K562 (cell line): ENCODE measurements around the gene CDR2L. TPM values are rescaled to one million over a fixed set of nuclear protein-coding genes. Genes with fewer than 3 reads are reported as not detected.

ENCODE experiments used
- ARID1B ChIP-seq: fragments of 450-650 bp; IDR thresholded peaks from 2 replicates; pipeline ENCODE4 v1.6.1; 2016; ENCODE audit warnings: antibody characterized with exemption, mild to moderate bottlenecking, inconsistent platforms
- ATF3 ChIP-seq, 2 experiments: fragments of 450-650 bp in 1 of 2; sonication (generic) in 1 of 2; formaldehyde crosslinking in 1 of 2; IDR thresholded peaks in 1 of 2; conservative IDR thresholded peaks in 1 of 2; 2 replicates each; pipeline versions ENCODE4 v1.6.1 to v1.8.1; 2016 to 2023; ENCODE audit warnings: mild to moderate bottlenecking in 2 of 2, moderate library complexity in 2 of 2, inconsistent platforms in 1 of 2, missing genetic modification reagents in 1 of 2
- DDX20 ChIP-seq: fragments of 450-650 bp; IDR thresholded peaks from 2 replicates; pipeline ENCODE4 v1.6.1; 2016; ENCODE audit warnings: missing genetic modification characterization, low read depth, mild to moderate bottlenecking, missing compliant biosample characterization, moderate library complexity
- EWSR1 ChIP-seq: fragments of 450-650 bp; IDR thresholded peaks from 2 replicates; pipeline ENCODE4 v1.6.1; 2018; ENCODE audit warnings: borderline replicate concordance, mild to moderate bottlenecking, low read depth, moderate library complexity; ENCODE audit not compliant: partially characterized antibody
- FOXA1 ChIP-seq: fragments of 450-650 bp; IDR thresholded peaks from 2 replicates; pipeline ENCODE4 v1.6.1; 2016; ENCODE audit warnings: mild to moderate bottlenecking, borderline replicate concordance
- KAT7 ChIP-seq: sonication (generic); formaldehyde crosslinking; IDR thresholded peaks from 2 replicates; pipeline ENCODE4 v1.8.0; 2022; ENCODE audit warnings: missing genetic modification reagents, mild to moderate bottlenecking, borderline replicate concordance
- MCM3 ChIP-seq: fragments of 450-650 bp; IDR thresholded peaks from 2 replicates; pipeline ENCODE4 v1.6.1; 2016
- NFE2 ChIP-seq: IDR thresholded peaks from 2 replicates; pipeline ENCODE4 v1.6.1; 2014; ENCODE audit warnings: antibody characterized with exemption, low read depth
- PCBP2 ChIP-seq: fragments of 200-400 bp; formaldehyde crosslinking; IDR thresholded peaks from 2 replicates; pipeline ENCODE4 v1.6.1; 2018; ENCODE audit warnings: low read length, low read depth, mild to moderate bottlenecking, moderate library complexity; ENCODE audit not compliant: poor library complexity, severe bottlenecking
- SMARCC2 ChIP-seq: fragments of 450-650 bp; IDR thresholded peaks from 2 replicates; pipeline ENCODE4 v1.6.1; 2017; ENCODE audit warnings: antibody characterized with exemption, moderate library complexity, mild to moderate bottlenecking, low read depth
- SRSF1 ChIP-seq: fragments of 200-400 bp; formaldehyde crosslinking; IDR thresholded peaks from 2 replicates; pipeline ENCODE4 v1.6.1; 2017; ENCODE audit warnings: mild to moderate bottlenecking, low read depth, low read length, moderate library complexity
- STAT5A ChIP-seq: IDR thresholded peaks from 2 replicates; pipeline ENCODE4 v1.6.1; 2012; ENCODE audit warnings: low read length, inconsistent platforms, borderline replicate concordance
- THRB ChIP-seq: fragments of 450-650 bp; formaldehyde crosslinking; conservative IDR thresholded peaks from 2 replicates; pipeline ENCODE4 v1.4.0; 2022; ENCODE audit warnings: mild to moderate bottlenecking, missing genetic modification characterization
- ZBTB34 ChIP-seq: fragments of 250-450 bp; sonication (Bioruptor Pico); IDR thresholded peaks from 2 replicates; pipeline ENCODE4 v1.8.0; 2021; ENCODE audit warnings: mild to moderate bottlenecking, moderate library complexity
- ZFX ChIP-seq: sonication (generic); formaldehyde crosslinking; IDR thresholded peaks from 2 replicates; pipeline ENCODE4 v1.8.0; 2022; ENCODE audit warnings: mild to moderate bottlenecking, missing genetic modification reagents, moderate library complexity
- ZKSCAN1 ChIP-seq: fragments of 150-350 bp; IDR thresholded peaks from 2 replicates; pipeline ENCODE4 v1.6.1; 2016; ENCODE audit warnings: low read depth, low read length
- ZNF121 ChIP-seq: sonication (generic); formaldehyde crosslinking; conservative IDR thresholded peaks from 2 replicates; pipeline ENCODE4 v1.8.0; 2022; ENCODE audit warnings: missing genetic modification reagents
- ZNF197 ChIP-seq: fragments of 200-800 bp; sonication (Bioruptor generic); IDR thresholded peaks from 2 replicates; pipeline ENCODE4 v1.6.1; 2016; ENCODE audit warnings: low read depth, missing genetic modification characterization, missing compliant biosample characterization
- ZNF277 ChIP-seq: fragments of 250-450 bp; sonication (Bioruptor Pico); IDR thresholded peaks from 2 replicates; pipeline ENCODE4 v1.8.0; 2022; ENCODE audit warnings: inconsistent platforms, mild to moderate bottlenecking, moderate library complexity, borderline replicate concordance
- ZSCAN32 ChIP-seq: fragments of 450-650 bp; formaldehyde crosslinking; IDR thresholded peaks from 2 replicates; pipeline ENCODE4 v1.4.0; 2020; ENCODE audit warnings: mild to moderate bottlenecking, moderate library complexity
- polyA plus RNA-seq, 8 experiments: library from polyadenylated mRNA; depleted of rRNA in 4 of 8; stranded (reverse) in 5 of 8; unstranded in 3 of 8; fragments of >200 nt; fragmentation: Nextera tagmentation in 2 of 8; fragmentation: Illumina TruSeq in 1 of 8; extraction: Ambion mirVana in 2 of 8; extraction: Trizol in 1 of 8; gene quantifications; 2 replicates each; pipeline versions ENCODE4 v1.2.1 to v1.2.3, GENCODE V29; 2011 to 2014; ENCODE audit warnings: inconsistent platforms in 1 of 8, missing spikeins in 1 of 8
- total RNA-seq, 7 experiments: library from RNA; depleted of rRNA in 6 of 7; stranded (reverse); fragments of >200 nt in 6 of 7; fragmentation: Illumina TruSeq in 2 of 7; extraction: Trizol in 2 of 7; gene quantifications; 2 replicates each; pipeline versions ENCODE4 v1.2.1 to v1.2.3, GENCODE V29; 2011 to 2021; ENCODE audit warnings: low replicate concordance in 1 of 7
- TF ChIP-seq, protein P1 (sequence below): fragments of 250-450 bp; sonication (Bioruptor Pico); IDR thresholded peaks from 2 replicates; pipeline ENCODE4 v1.5.1; 2021; ENCODE audit warnings: mild to moderate bottlenecking

Gene CDR2L
- total and polyA plus RNA-seq, 9 of the 15 experiments (the other 6 are each of a cell fraction or from before 2014, with no cell fraction given), result 2.7 to 16.0 (median 7.3) TPM

DNA sequence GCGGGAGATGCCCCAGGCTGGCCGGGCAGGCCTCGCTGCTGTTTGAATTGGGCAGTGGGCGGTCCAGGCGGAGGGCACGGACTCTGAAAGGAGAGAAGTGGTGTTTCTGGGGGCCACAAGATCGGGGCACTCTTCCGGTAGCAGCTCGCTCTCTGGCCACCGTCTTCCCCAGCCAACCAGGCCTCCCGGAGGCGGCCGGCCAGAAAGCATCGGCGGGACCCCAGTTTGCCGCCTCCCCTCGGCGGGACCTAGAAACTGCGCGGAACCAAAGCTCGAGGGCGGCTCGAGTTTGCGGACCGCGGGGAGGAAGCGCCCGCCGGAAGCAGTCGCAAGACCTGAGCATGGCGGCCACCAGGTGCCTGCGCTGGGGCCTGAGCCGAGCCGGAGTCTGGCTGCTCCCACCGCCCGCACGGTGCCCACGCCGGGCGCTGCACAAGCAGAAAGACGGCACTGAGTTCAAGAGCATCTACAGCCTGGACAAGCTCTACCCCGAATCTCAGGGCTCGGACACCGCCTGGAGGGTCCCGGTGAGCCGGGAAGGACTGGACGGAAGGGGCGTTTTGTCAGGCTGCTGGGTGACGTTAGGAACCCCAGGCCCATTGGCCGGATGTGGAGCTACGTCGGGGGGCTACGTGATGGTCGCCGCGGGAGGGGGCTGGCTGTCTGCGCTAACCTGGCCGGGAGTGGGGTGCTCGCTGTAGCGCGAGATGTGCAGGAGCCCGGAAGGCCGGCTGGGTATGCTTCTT lies 25.1 kb downstream of the CDR2L start, which contains the start of gene MRPL58 (continued):
- TF ChIP-seq ZBTB34 (CRISPR knock-in tag) (no peak), MCM3 (no peak), ATF3 (IDR thresholded peaks at IDR 0.05) (no peak), ATF3 (CRISPR knock-in tag; conservative IDR thresholded peaks at IDR 0.05) (no peak; the same call in 1 of the 2 replicates), ZNF277 (CRISPR knock-in tag) (no peak), ZFX (peak; percentile 94), ZNF121 (CRISPR knock-in tag) (no peak), DDX20 (tag) (no peak), EWSR1 (no peak), FOXA1 (no peak), THRB (CRISPR knock-in tag) (no peak), ZNF197 (no peak), STAT5A (no peak; the same call in 1 of the 2 replicates), ZSCAN32 (CRISPR knock-in tag) (no peak), SRSF1 (peak; percentile 71; the same call in 1 of the 2 replicates), ARID1B (peak; percentile 49; the same call in 1 of the 2 replicates), SMARCC2 (no peak), KAT7 (no peak), NFE2 (0 out of 2 replicates have a peak, but pooled peaks have one; percentile 7), PCBP2 (no peak), ZKSCAN1 (peak; percentile 81; the same call in 1 of the 2 replicates)
- TF ChIP-seq, protein P1, sequence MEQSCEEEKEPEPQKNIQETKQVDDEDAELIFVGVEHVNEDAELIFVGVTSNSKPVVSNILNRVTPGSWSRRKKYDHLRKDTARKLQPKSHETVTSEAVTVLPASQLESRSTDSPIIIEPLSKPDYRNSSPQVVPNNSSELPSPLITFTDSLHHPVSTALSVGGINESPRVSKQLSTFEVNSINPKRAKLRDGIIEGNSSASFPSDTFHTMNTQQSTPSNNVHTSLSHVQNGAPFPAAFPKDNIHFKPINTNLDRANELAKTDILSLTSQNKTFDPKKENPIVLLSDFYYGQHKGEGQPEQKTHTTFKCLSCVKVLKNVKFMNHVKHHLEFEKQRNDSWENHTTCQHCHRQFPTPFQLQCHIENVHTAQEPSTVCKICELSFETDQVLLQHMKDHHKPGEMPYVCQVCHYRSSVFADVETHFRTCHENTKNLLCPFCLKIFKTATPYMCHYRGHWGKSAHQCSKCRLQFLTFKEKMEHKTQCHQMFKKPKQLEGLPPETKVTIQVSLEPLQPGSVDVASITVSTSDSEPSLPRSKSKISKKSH (CRISPR knock-in tag), result no peak
